ENCODE results near the gene KIF17.

GRCh38 chr1:20614131-20614579 is 103.7 kb downstream of the KIF17 start:
- TF ChIP-seq CTCF (IDR thresholded peaks at IDR 0.05) (no peak), EZH2 (IDR thresholded peaks at IDR 0.05) (no peak)

All from neural progenitor cell (in vitro differentiated cells).